ENCODE measurements around the gene LRRC3. TPM values are rescaled to one million over a fixed set of nuclear protein-coding genes. Genes with fewer than 3 reads are reported as not detected.

LRRC3 gene
- total RNA-seq, 3 donors from 2014 or later = 1.6 to 6.4 (median 2.0) TPM

DNA sequence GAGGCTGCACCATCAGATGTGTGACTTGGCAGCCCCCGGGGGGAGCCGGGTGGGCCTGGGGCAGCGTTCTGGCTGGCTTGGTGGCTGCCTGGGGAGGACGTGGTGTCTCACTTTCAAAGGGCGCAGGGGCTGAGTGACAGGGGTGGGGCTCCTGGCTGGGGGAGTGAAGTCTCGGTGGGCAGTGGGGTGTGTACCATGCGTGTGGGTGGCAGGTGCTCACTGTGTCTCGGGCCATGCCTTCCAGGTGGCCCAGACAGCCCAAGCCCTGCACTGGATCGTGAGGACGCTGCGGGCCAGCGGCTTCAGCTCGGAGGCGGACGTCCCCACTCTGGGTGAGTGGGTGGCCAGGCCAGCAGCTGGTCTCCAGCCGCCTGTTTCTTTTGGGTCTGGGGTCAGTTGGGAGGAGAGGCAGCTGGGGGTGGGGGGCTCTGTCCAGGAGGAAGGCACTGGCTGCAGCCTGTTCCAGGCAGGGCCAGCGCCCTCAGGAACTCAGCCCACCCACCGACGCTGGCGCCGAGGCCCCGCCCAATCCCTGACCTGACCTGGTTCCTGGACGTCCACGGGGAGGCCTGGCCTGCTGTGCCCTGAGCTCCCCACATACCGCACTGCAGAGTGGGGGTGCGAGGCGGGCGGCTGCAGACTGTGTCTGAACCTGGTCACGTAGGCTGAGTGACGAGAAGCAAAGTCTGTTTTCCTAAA, 30.6 kb upstream of the LRRC3 start:
- TF ChIP-seq POLR2A (IDR thresholded peaks at IDR 0.05) (no peak), POLR2AphosphoS5 (IDR thresholded peaks at IDR 0.05) (no peak)
- TF ChIP-seq, protein P1, sequence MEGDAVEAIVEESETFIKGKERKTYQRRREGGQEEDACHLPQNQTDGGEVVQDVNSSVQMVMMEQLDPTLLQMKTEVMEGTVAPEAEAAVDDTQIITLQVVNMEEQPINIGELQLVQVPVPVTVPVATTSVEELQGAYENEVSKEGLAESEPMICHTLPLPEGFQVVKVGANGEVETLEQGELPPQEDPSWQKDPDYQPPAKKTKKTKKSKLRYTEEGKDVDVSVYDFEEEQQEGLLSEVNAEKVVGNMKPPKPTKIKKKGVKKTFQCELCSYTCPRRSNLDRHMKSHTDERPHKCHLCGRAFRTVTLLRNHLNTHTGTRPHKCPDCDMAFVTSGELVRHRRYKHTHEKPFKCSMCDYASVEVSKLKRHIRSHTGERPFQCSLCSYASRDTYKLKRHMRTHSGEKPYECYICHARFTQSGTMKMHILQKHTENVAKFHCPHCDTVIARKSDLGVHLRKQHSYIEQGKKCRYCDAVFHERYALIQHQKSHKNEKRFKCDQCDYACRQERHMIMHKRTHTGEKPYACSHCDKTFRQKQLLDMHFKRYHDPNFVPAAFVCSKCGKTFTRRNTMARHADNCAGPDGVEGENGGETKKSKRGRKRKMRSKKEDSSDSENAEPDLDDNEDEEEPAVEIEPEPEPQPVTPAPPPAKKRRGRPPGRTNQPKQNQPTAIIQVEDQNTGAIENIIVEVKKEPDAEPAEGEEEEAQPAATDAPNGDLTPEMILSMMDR (IDR thresholded peaks at IDR 0.05) = no peak
- Histone ChIP-seq H3K4me3 (peak overlapping the region in 2 of 3 donors; percentile 40 to 60), H3K27me3 (peaks cover 0 to 33% of the 10 kb centered on the region in 2 donors), H3K4me1 (no peaks in the 10 kb centered on the region), H3K9me3 (peaks cover 2 to 12% of the 10 kb centered on the region in 2 donors), H3K27ac (peak overlapping the region in 1 of 2 donors; percentile 61), H3K36me3 (no peaks in the 10 kb centered on the region)
- intact Hi-C loops (cut with DNase I; ENCODE audit: low total_unique reads) = no loop called here
- peak in 1 of 2 donors; percentile 41 for DNase-seq (ENCODE audit: low spot score in 2 of 2)

- TF ChIP-seq POLR2AphosphoS5 (IDR thresholded peaks at IDR 0.05) (no peak), POLR2A (IDR thresholded peaks at IDR 0.05) (no peak)
- TF ChIP-seq, protein P1 (IDR thresholded peaks at IDR 0.05) = no peak
- H3K27ac ChIP-seq = peak overlapping the region in 1 of 2 donors; percentile 61
- intact Hi-C loops (cut with DNase I; ENCODE audit: low total_unique reads) = no loop called here
- peak in 1 of 2 donors; percentile 51 for DNase-seq (ENCODE audit: low spot score in 2 of 2)
- peaks cover 5 to 16% of the 10 kb centered on the region in 2 donors for H3K9me3 ChIP-seq
- peaks cover 0 to 33% of the 10 kb centered on the region in 2 donors for H3K27me3 ChIP-seq
- no peaks in the 10 kb centered on the region for H3K36me3 ChIP-seq
- peak overlapping the region in 2 of 3 donors; percentile 40 to 60 for H3K4me3 ChIP-seq
- no peaks in the 10 kb centered on the region for H3K4me1 ChIP-seq
These were observed 29.9 kb upstream of the LRRC3 start for GRCh38 chr21:44425307-44425894.

GRCh38 chr21:44425895-44426662, 29.2 kb upstream of the LRRC3 start:
- H3K4me1 ChIP-seq = no peaks in the 10 kb centered on the region
- TF ChIP-seq POLR2A (IDR thresholded peaks at IDR 0.05) (no peak), POLR2AphosphoS5 (IDR thresholded peaks at IDR 0.05) (no peak)
- TF ChIP-seq, protein P1 (IDR thresholded peaks at IDR 0.05) = no peak
- intact Hi-C loops (cut with DNase I; ENCODE audit: low total_unique reads) = no loop called here
- H3K4me3 ChIP-seq = peak overlapping the region in 2 of 3 donors; percentile 40 to 60
- peak in 1 of 2 donors; percentile 37 for DNase-seq (ENCODE audit: low spot score in 2 of 2)
- peaks cover 5 to 16% of the 10 kb centered on the region in 2 donors for H3K9me3 ChIP-seq
- H3K36me3 ChIP-seq = no peaks in the 10 kb centered on the region
- H3K27me3 ChIP-seq = peaks cover 0 to 33% of the 10 kb centered on the region in 2 donors
- peak overlapping the region in 1 of 2 donors; percentile 61 for H3K27ac ChIP-seq

DNA sequence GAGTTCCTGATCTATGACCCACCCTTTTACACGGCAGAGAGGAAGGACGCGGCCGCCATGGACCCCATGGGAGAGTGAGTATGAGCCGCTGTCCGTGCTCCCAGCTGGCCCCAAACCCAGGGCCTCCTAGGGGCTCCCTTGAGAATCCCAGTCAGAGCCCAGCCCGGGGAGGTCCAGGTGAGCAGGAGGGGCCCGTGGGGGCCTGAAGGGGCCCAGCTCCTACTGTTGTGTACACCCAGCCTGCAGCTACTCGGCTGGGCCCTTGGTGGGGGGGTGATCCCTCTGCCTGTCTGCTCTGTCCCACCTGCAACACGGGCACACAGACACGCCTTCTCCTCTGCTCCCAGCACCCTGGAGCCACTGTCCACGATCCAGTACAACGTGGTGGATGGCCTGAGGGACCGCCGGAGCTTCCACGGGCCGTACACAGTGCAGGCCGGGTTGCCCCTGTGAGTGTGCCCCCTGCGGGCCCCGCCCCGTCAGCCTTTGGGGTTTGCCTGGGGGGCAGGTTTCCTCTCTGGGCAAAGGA, 28.6 kb upstream of the LRRC3 start:
- TF ChIP-seq POLR2AphosphoS5 (IDR thresholded peaks at IDR 0.05) (no peak), POLR2A (IDR thresholded peaks at IDR 0.05) (no peak)
- TF ChIP-seq, protein P1 (IDR thresholded peaks at IDR 0.05) = no peak
- Histone ChIP-seq H3K27me3 (peaks cover 0 to 33% of the 10 kb centered on the region in 2 donors), H3K36me3 (no peaks in the 10 kb centered on the region), H3K4me1 (no peaks in the 10 kb centered on the region), H3K4me3 (no peak overlapping the region), H3K27ac (no peak overlapping the region), H3K9me3 (peaks cover 5 to 16% of the 10 kb centered on the region in 2 donors)
- peak in 1 of 2 donors; percentile 40 for DNase-seq (ENCODE audit: low spot score in 2 of 2)
- intact Hi-C loops (cut with DNase I; ENCODE audit: low total_unique reads) = no loop called here

All from breast epithelium (tissue), 4 donors.